Caco-2 (cell line): ENCODE data around the gene PTGFRN. TPM values are rescaled to one million over a fixed set of nuclear protein-coding genes. Genes with fewer than 3 reads are reported as not detected.

Experiments
- BruUV-seq: library from RNA; stranded (reverse); fragments of 400-500 nt; replicated peaks from 2 replicates; lab custom pipeline; 2021; lab: Mats Ljungman, UMichigan
- CTCF ChIA-PET: fragments of 300-600 bp; sonication (Branson Sonifier 250); formaldehyde crosslinking; loops from one replicate; lab custom pipeline; 2022; ENCODE audit warnings: antibody characterized with exemption; lab: Charles Lee
- POLR2A ChIA-PET: fragments of 300-600 bp; sonication (Branson Sonifier 250); formaldehyde crosslinking; loops from one replicate; lab custom pipeline; 2022; ENCODE audit warnings: antibody characterized with exemption; lab: Charles Lee
- DNase-seq, 2 experiments: peaks; one replicate each; pipeline versions ENCODE4 v3.0.0 to v3.0.0-alpha.2; 2020 to 2022
- H3K27me3 ChIP-seq: replicated peaks from 2 replicates; pipeline ENCODE4 v1.6.0; 2011; ENCODE audit warnings: low read length; ENCODE audit not compliant: control insufficient read depth, insufficient read depth
- H3K36me3 ChIP-seq: 2 replicates; pipeline ENCODE4 v1.5.1; 2011; ENCODE audit warnings: low read length; ENCODE audit not compliant: control insufficient read depth, insufficient read depth
- H3K4me1 ChIP-seq: fragments of 250-450 bp; sonication (Bioruptor Pico); 2 replicates; pipeline ENCODE4 v1.5.1; 2020; ENCODE audit warnings: mild to moderate bottlenecking
- H3K4me3 ChIP-seq: 2 replicates; pipeline ENCODE4 v1.5.1; 2011; ENCODE audit warnings: low read depth, mild to moderate bottlenecking, control low read depth, low read length
- H3K9me3 ChIP-seq: fragments of 250-450 bp; sonication (Bioruptor Pico); 2 replicates; pipeline ENCODE4 v1.5.1; 2020; ENCODE audit warnings: mild to moderate bottlenecking, moderate library complexity
- H3K27ac Mint-ChIP-seq: one replicate; pipeline ENCODE4 v1.8.0; 2022; ENCODE audit warnings: mixed read lengths; ENCODE audit not compliant: unreplicated experiment
- H3K27me3 Mint-ChIP-seq: one replicate; pipeline ENCODE4 v1.8.0; 2022; ENCODE audit warnings: mixed read lengths; ENCODE audit not compliant: insufficient read depth, unreplicated experiment
- H3K36me3 Mint-ChIP-seq: one replicate; pipeline ENCODE4 v1.8.0; 2022; ENCODE audit warnings: mild to moderate bottlenecking, mixed read lengths; ENCODE audit not compliant: insufficient read depth, unreplicated experiment
- H3K4me1 Mint-ChIP-seq: one replicate; pipeline ENCODE4 v1.8.0; 2022; ENCODE audit warnings: low read depth, mixed read lengths; ENCODE audit not compliant: unreplicated experiment
- H3K4me3 Mint-ChIP-seq: one replicate; pipeline ENCODE4 v1.8.0; 2022; ENCODE audit warnings: mild to moderate bottlenecking, moderate library complexity, mixed read lengths; ENCODE audit not compliant: unreplicated experiment
- H3K9me3 Mint-ChIP-seq: one replicate; pipeline ENCODE4 v1.8.0; 2022; ENCODE audit warnings: mixed read lengths; ENCODE audit not compliant: unreplicated experiment
- intact Hi-C: fragments of 100-400 bp; cut with micrococcal nuclease; formaldehyde crosslinking; loops from one replicate; pipeline ENCODE4 v1.10.0; 2022; ENCODE audit not compliant: unreplicated experiment
- total RNA-seq: library from RNA; stranded (reverse); gene quantifications from 2 replicates; pipeline ENCODE4 v1.2.3, GENCODE V29; 2022
- TF ChIP-seq, protein P1 (sequence below), 2 experiments: fragments of 200-600 bp in 1 of 2; IDR thresholded peaks; 1 replicate in 1 of 2; 2 replicates in 1 of 2; pipeline versions ENCODE4 v1.5.1 to v1.8.0; 2011 to 2022; ENCODE audit warnings: antibody characterized with exemption in 1 of 2, control low read depth in 1 of 2, inconsistent platforms in 1 of 2, low read depth in 1 of 2, low read length in 1 of 2, mild to moderate bottlenecking in 1 of 2, moderate library complexity in 1 of 2; ENCODE audit not compliant: insufficient read depth in 1 of 2, severe bottlenecking in 1 of 2, unreplicated experiment in 1 of 2

PTGFRN gene
- total RNA-seq, 1 experiment from 2014 or later = 16.2 TPM

DNA sequence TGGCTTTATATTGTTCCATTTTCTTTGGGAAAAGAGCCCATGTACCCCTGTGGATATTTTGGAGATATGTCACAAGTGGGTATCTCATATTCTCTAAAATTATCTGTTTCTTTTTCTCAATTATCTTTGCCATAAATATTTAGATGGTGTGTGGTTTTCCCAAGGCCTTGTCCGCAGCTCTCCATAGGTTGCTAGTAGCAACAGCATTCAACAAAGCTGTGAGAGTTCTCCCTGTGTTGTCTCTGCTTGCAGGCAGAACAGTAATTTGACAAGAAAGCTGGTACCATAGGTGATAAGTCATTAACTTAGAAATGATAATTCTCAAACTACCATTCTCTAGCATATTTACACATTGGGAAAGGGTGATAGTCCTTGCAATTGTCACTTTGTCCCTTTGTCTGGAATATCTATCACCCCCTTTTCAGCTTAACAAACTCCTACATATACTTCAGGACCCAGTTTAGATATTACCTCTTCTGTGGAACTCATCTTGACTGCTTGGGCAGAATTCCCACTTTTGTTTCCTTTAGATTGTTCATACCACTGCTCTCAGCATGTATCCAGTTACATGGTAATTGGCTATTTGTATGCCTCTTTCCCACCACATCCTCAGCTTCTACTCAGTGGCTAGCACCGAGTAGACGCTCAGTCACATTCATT lies 100.7 kb downstream of the PTGFRN start:
- H3K27ac Mint-ChIP-seq = no peak overlapping the region
- no peaks in the 10 kb centered on the region for H3K9me3 Mint-ChIP-seq
- ChIA-PET CTCF (no interaction called here), POLR2A (no interaction called here)
- H3K4me1 Mint-ChIP-seq = peaks cover 5% of the 10 kb centered on the region
- TF ChIP-seq, protein P1, sequence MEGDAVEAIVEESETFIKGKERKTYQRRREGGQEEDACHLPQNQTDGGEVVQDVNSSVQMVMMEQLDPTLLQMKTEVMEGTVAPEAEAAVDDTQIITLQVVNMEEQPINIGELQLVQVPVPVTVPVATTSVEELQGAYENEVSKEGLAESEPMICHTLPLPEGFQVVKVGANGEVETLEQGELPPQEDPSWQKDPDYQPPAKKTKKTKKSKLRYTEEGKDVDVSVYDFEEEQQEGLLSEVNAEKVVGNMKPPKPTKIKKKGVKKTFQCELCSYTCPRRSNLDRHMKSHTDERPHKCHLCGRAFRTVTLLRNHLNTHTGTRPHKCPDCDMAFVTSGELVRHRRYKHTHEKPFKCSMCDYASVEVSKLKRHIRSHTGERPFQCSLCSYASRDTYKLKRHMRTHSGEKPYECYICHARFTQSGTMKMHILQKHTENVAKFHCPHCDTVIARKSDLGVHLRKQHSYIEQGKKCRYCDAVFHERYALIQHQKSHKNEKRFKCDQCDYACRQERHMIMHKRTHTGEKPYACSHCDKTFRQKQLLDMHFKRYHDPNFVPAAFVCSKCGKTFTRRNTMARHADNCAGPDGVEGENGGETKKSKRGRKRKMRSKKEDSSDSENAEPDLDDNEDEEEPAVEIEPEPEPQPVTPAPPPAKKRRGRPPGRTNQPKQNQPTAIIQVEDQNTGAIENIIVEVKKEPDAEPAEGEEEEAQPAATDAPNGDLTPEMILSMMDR (IDR thresholded peaks at IDR 0.05; ENCODE audit: insufficient read depth in 1 of 2, low read depth in 1 of 2, low read length in 1 of 2, severe bottlenecking in 1 of 2, unreplicated experiment in 1 of 2) = no peak
- Histone ChIP-seq H3K4me1 (0 out of 2 replicates have a peak, but pooled peaks cover 7% of the 10 kb centered on the region), H3K9me3 (no peaks in the 10 kb centered on the region), H3K4me3 (no peak overlapping the region), H3K36me3 (no peaks in the 10 kb centered on the region), H3K27me3 (no peaks in the 10 kb centered on the region)
- no peaks in the 10 kb centered on the region for H3K27me3 Mint-ChIP-seq
- no peaks in the 10 kb centered on the region for H3K36me3 Mint-ChIP-seq
- intact Hi-C loops = no loop called here
- BruUV-seq = no TSS peak
- no peak for DNase-seq
- no peak overlapping the region for H3K4me3 Mint-ChIP-seq

DNA sequence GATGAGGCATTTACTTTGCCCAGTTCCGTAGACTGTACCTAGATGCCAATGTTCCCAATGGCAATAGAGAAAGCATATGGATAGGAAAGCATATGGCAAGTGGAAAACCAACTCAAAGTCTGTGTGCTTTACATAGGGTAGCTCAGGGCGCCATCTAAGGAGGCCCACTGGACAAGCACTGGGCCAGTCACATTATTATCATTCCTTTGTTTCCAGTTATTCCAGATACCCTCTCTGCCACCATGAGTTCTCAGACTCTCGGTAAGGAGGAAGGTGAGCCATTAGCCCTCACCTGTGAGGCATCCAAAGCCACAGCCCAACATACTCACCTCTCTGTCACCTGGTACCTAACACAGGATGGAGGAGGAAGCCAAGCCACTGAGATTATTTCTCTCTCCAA lies 101.6 kb downstream of the PTGFRN start:
- intact Hi-C loops = no loop called here
- H3K27me3 Mint-ChIP-seq = no peaks in the 10 kb centered on the region
- no TSS peak for BruUV-seq

DNA sequence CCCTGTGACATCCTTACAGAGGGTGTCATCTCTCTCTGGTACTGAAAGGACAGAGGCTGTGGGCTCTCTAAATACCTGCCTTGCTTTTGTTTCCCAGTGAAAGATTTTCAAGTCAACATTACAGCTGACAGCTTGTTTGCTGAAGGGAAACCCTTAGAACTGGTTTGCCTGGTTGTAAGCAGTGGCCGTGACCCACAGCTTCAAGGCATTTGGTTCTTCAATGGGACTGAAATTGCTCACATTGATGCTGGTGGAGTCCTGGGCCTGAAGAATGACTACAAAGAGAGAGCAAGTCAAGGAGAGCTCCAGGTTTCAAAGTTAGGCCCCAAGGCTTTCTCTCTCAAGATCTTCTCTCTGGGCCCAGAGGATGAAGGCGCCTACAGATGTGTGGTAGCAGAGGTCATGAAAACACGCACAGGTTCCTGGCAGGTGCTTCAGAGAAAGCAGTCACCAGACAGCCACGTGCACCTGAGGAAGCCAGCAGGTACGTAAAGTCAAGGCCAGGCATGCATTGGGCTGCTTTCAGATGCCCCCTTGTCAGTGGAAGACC lies 103.7 kb downstream of the PTGFRN start:
- Histone ChIP-seq H3K4me3 (no peak overlapping the region), H3K9me3 (no peaks in the 10 kb centered on the region), H3K27me3 (no peaks in the 10 kb centered on the region), H3K4me1 (0 out of 2 replicates have a peak, but pooled peaks cover 7% of the 10 kb centered on the region), H3K36me3 (no peaks in the 10 kb centered on the region)
- TF ChIP-seq, protein P1 (IDR thresholded peaks at IDR 0.05; ENCODE audit: insufficient read depth in 1 of 2, low read depth in 1 of 2, low read length in 1 of 2, severe bottlenecking in 1 of 2, unreplicated experiment in 1 of 2) = no peak
- no peaks in the 10 kb centered on the region for H3K36me3 Mint-ChIP-seq
- no peak overlapping the region for H3K27ac Mint-ChIP-seq
- intact Hi-C loops = loop anchor here (1.0 kb wide), 1 partner anchor 31 kb away; no protein-coding TSS in a partner anchor
- ChIA-PET POLR2A (interaction anchor here (0.6 to 0.8 kb wide), 2 partner anchors 27 to 39 kb away, joined by 3 to 6 read pairs; no protein-coding TSS in a partner anchor), CTCF (no interaction called here)
- H3K4me3 Mint-ChIP-seq = no peak overlapping the region
- peak; percentile 48 to 53 for DNase-seq
- peaks cover 5% of the 10 kb centered on the region for H3K4me1 Mint-ChIP-seq
- no peaks in the 10 kb centered on the region for H3K9me3 Mint-ChIP-seq
- no peaks in the 10 kb centered on the region for H3K27me3 Mint-ChIP-seq
- no TSS peak for BruUV-seq

More for the DNA sequence above, 101.6 kb downstream of the PTGFRN start:
- Mint-ChIP-seq H3K36me3 (no peaks in the 10 kb centered on the region), H3K4me3 (no peak overlapping the region), H3K27ac (no peak overlapping the region), H3K9me3 (no peaks in the 10 kb centered on the region), H3K4me1 (peaks cover 5% of the 10 kb centered on the region)
- Histone ChIP-seq H3K9me3 (no peaks in the 10 kb centered on the region), H3K27me3 (no peaks in the 10 kb centered on the region), H3K36me3 (no peaks in the 10 kb centered on the region), H3K4me1 (0 out of 2 replicates have a peak, but pooled peaks cover 7% of the 10 kb centered on the region), H3K4me3 (no peak overlapping the region)
- ChIA-PET POLR2A (no interaction called here), CTCF (no interaction called here)
- DNase-seq = no peak
- TF ChIP-seq, protein P1 (IDR thresholded peaks at IDR 0.05; ENCODE audit: insufficient read depth in 1 of 2, low read depth in 1 of 2, low read length in 1 of 2, severe bottlenecking in 1 of 2, unreplicated experiment in 1 of 2) = no peak
